Endothelial cell of umbilical vein (primary cell): ENCODE measurements around the gene CMTM2. TPM values are rescaled to one million over a fixed set of nuclear protein-coding genes. Genes with fewer than 3 reads are reported as not detected.

Experiments
- BruUV-seq: library from RNA; stranded (reverse); fragments of 400-500 nt; replicated peaks from 2 replicates; lab custom pipeline; 2021; lab: Mats Ljungman, UMichigan
- CTCF ChIA-PET: fragments of 300-600, 350-600 bp; sonication (Branson Sonifier 250); formaldehyde crosslinking; loops from one replicate; lab custom pipeline; 2021; ENCODE audit warnings: antibody characterized with exemption, inconsistent platforms; lab: Charles Lee
- POLR2A ChIA-PET: fragments of 300-600, 350-600 bp; sonication (Branson Sonifier 250); formaldehyde crosslinking; loops from one replicate; lab custom pipeline; 2021; ENCODE audit warnings: antibody characterized with exemption, inconsistent platforms; lab: Charles Lee
- DNase-seq: peaks from one replicate; pipeline ENCODE4 v3.0.0-alpha.2; 2011; ENCODE audit warnings: low read depth, low spot score
- FAIRE-seq: peaks from 2 replicates; lab custom pipeline; 2011; peaks lifted over from hg19 to GRCh38; lab: Jason Lieb, UNC
- H2AFZ ChIP-seq: 2 replicates; pipeline ENCODE4 v1.6.0; 2012; ENCODE audit warnings: low read depth, low read length, control low read depth, inconsistent platforms
- H3K27ac ChIP-seq: 2 replicates; pipeline ENCODE4 v1.5.1; 2011; ENCODE audit warnings: low read depth, mild to moderate bottlenecking, control low read depth, low read length, moderate library complexity; ENCODE audit not compliant: insufficient read depth
- H3K27me3 ChIP-seq, 2 experiments: 2 replicates each; pipeline versions ENCODE4 v1.6.0 to v1.6.1; 2011; ENCODE audit warnings: low read length in 2 of 2, mixed read lengths in 1 of 2; ENCODE audit not compliant: control insufficient read depth in 2 of 2, insufficient read depth in 2 of 2
- H3K36me3 ChIP-seq, 2 experiments: 2 replicates in 1 of 2; 3 replicates in 1 of 2; pipeline ENCODE4 v1.5.1; 2011; ENCODE audit warnings: low read length in 2 of 2, mild to moderate bottlenecking in 1 of 2, moderate library complexity in 1 of 2; ENCODE audit not compliant: control insufficient read depth in 2 of 2, insufficient read depth in 2 of 2; ENCODE audit errors: extremely low read depth in 1 of 2
- H3K4me1 ChIP-seq: 3 replicates; pipeline ENCODE4 v1.5.1; 2011; ENCODE audit warnings: mild to moderate bottlenecking, low read length; ENCODE audit not compliant: control insufficient read depth, insufficient read depth; ENCODE audit errors: extremely low read depth
- H3K4me2 ChIP-seq: 2 replicates; pipeline ENCODE4 v1.6.1; 2011; ENCODE audit warnings: low read length, control low read depth, mixed read lengths; ENCODE audit not compliant: insufficient read depth
- H3K4me3 ChIP-seq, 3 experiments: fragments of 200-600 bp in 1 of 3; sonication (generic), shearing (Covaris generic) in 1 of 3; replicated peaks in 1 of 3; 2 replicates each; pipeline ENCODE4 v1.5.1; 2011 to 2016; ENCODE audit warnings: control low read depth in 3 of 3, low read length in 3 of 3, mild to moderate bottlenecking in 2 of 3, inconsistent platforms in 1 of 3, low read depth in 1 of 3, moderate library complexity in 1 of 3; ENCODE audit not compliant: insufficient read depth in 1 of 3
- H3K79me2 ChIP-seq: 2 replicates; pipeline ENCODE4 v1.6.0; 2012; ENCODE audit warnings: low read length, inconsistent platforms; ENCODE audit not compliant: control insufficient read depth, insufficient read depth
- H3K9ac ChIP-seq: replicated peaks from 2 replicates; pipeline ENCODE3; 2011; ENCODE audit warnings: low read length, control low read depth; ENCODE audit not compliant: insufficient read depth; ENCODE audit errors: extremely low read depth
- H3K9me1 ChIP-seq: replicated peaks from 3 replicates; pipeline ENCODE4 v1.6.0; 2011; ENCODE audit warnings: mild to moderate bottlenecking, low read length; ENCODE audit not compliant: control insufficient read depth, insufficient read depth; ENCODE audit errors: extremely low read depth
- H3K9me3 ChIP-seq: replicated peaks from 2 replicates; pipeline ENCODE4 v1.5.1; 2012; ENCODE audit warnings: low read length, inconsistent platforms; ENCODE audit not compliant: control insufficient read depth, insufficient read depth
- H4K20me1 ChIP-seq: replicated peaks from 2 replicates; pipeline ENCODE3; 2011; ENCODE audit warnings: mild to moderate bottlenecking, low read length; ENCODE audit not compliant: control insufficient read depth, insufficient read depth; ENCODE audit errors: extremely low read depth
- EZH2 ChIP-seq: IDR thresholded peaks from 2 replicates; pipeline ENCODE4 v1.6.1; 2012; ENCODE audit warnings: borderline replicate concordance, low read depth, mild to moderate bottlenecking, moderate library complexity, low read length, inconsistent platforms; ENCODE audit not compliant: severe bottlenecking
- FOS ChIP-seq: IDR thresholded peaks from 2 replicates; pipeline ENCODE4 v1.6.1; 2011; ENCODE audit warnings: mild to moderate bottlenecking, low read length, moderate library complexity, borderline replicate concordance; ENCODE audit not compliant: insufficient read depth
- GATA2 ChIP-seq: IDR thresholded peaks from 2 replicates; pipeline ENCODE4 v1.7.0; 2011; ENCODE audit warnings: low read depth, mild to moderate bottlenecking, moderate library complexity, mixed read lengths, low read length; ENCODE audit not compliant: insufficient read length, insufficient read depth
- JUN ChIP-seq: IDR thresholded peaks from 2 replicates; pipeline ENCODE4 v1.6.1; 2011; ENCODE audit warnings: borderline replicate concordance, low read depth; ENCODE audit not compliant: insufficient read length, insufficient read depth
- MYC ChIP-seq: IDR thresholded peaks from one replicate; pipeline ENCODE4 v1.6.1; 2011; ENCODE audit warnings: mild to moderate bottlenecking, low read depth, low read length
- POLR2A ChIP-seq: IDR thresholded peaks from 2 replicates; pipeline ENCODE4 v1.6.1; 2012; ENCODE audit warnings: low read depth, mild to moderate bottlenecking, control low read depth, low read length
- POLR2AphosphoS5 ChIP-seq: IDR thresholded peaks from 2 replicates; pipeline ENCODE4 v1.6.1; 2012; ENCODE audit warnings: low read depth, mild to moderate bottlenecking, control low read depth, low read length, moderate library complexity; ENCODE audit not compliant: insufficient read depth
- dilution Hi-C: fragments of 300-500 bp; cut with MboI; formaldehyde crosslinking; loops from one replicate; pipeline ENCODE4 v1.15.0; 2019; ENCODE audit warnings: low sequenced_read_pairs; ENCODE audit not compliant: extremely low pct_ligation_motif_present
- intact Hi-C: fragments of 100-400 bp; cut with micrococcal nuclease; formaldehyde crosslinking; loops from one replicate; pipeline ENCODE4 v1.10.0; 2022
- polyA plus RNA-seq, 4 experiments: library from polyadenylated mRNA; depleted of rRNA in 3 of 4; stranded (reverse) in 3 of 4; unstranded in 1 of 4; fragments of >200 nt; gene quantifications; 2 replicates each; pipeline versions ENCODE4 v1.2.1 to v1.2.3, GENCODE V29; 2011 to 2012; ENCODE audit warnings: missing spikeins in 1 of 4
- total RNA-seq: library from RNA; stranded (reverse); gene quantifications from 2 replicates; pipeline ENCODE4 v1.2.3, GENCODE V29; 2021
- TF ChIP-seq, protein P1 (sequence below), 2 donors: IDR thresholded peaks; 1 replicate in 1 of 2; 2 replicates in 1 of 2; pipeline ENCODE4 v1.5.1; 2011; ENCODE audit warnings: low read length in 2 of 2, mild to moderate bottlenecking in 2 of 2, moderate library complexity in 2 of 2, control low read depth in 1 of 2, inconsistent platforms in 1 of 2, low read depth in 1 of 2; ENCODE audit not compliant: insufficient read depth in 1 of 2; ENCODE audit errors: extremely low read depth in 1 of 2
- TF ChIP-seq, protein P2 (sequence below): IDR thresholded peaks from 2 replicates; pipeline ENCODE4 v1.6.1; 2011; ENCODE audit not compliant: insufficient read depth, insufficient read length

CMTM2 gene
- total and polyA plus RNA-seq, 2 donors (not counting 3 experiments of a cell fraction or from before 2014, with no cell fraction given) = not detected

DNA sequence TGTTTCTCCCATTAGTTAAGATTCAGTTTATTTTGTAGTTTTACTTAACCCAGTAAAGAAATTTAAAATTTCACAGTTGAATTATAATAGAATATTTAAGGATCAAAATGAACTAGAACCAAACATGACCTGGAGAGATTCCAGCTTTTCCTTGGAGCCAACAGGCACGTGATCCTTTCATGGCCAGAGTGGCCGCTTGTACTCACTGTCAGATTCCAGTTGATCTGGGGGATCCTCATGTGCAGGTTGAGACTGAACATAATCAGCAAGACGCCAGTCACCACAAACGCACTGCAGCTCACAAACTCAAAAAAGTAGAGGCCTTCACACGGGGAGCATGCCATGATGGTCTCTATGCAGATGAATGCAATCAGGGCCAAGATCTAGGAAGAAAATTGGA is 56.9 kb downstream of the CMTM2 start:
- no peak for FAIRE-seq
- no peaks in the 10 kb centered on the region for H3K79me2 ChIP-seq
- H2AFZ ChIP-seq = no peak overlapping the region
- DNase-seq = no peak
- POLR2A ChIA-PET = no interaction called here
- TF ChIP-seq POLR2A (no peak), POLR2AphosphoS5 (no peak), GATA2 (no peak), EZH2 (no peak), JUN (no peak), FOS (no peak), MYC (no peak)
- TF ChIP-seq, protein P1, sequence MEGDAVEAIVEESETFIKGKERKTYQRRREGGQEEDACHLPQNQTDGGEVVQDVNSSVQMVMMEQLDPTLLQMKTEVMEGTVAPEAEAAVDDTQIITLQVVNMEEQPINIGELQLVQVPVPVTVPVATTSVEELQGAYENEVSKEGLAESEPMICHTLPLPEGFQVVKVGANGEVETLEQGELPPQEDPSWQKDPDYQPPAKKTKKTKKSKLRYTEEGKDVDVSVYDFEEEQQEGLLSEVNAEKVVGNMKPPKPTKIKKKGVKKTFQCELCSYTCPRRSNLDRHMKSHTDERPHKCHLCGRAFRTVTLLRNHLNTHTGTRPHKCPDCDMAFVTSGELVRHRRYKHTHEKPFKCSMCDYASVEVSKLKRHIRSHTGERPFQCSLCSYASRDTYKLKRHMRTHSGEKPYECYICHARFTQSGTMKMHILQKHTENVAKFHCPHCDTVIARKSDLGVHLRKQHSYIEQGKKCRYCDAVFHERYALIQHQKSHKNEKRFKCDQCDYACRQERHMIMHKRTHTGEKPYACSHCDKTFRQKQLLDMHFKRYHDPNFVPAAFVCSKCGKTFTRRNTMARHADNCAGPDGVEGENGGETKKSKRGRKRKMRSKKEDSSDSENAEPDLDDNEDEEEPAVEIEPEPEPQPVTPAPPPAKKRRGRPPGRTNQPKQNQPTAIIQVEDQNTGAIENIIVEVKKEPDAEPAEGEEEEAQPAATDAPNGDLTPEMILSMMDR (IDR thresholded peaks at IDR 0.05; ENCODE audit: extremely low read depth in 1 of 2, insufficient read depth in 1 of 2, low read depth in 1 of 2, low read length in 2 of 2) = no peak
- TF ChIP-seq, protein P2, sequence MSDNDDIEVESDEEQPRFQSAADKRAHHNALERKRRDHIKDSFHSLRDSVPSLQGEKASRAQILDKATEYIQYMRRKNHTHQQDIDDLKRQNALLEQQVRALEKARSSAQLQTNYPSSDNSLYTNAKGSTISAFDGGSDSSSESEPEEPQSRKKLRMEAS = no peak
- dilution Hi-C loops (no loop called here), intact Hi-C loops (no loop called here)
- H3K4me2 ChIP-seq = no peak overlapping the region
- no TSS peak for BruUV-seq
- H3K9me3 ChIP-seq = no peaks in the 10 kb centered on the region
- no peaks in the 10 kb centered on the region for H3K27me3 ChIP-seq
- H3K36me3 ChIP-seq = no peaks in the 10 kb centered on the region
- no peak overlapping the region for H3K4me3 ChIP-seq
- H3K9ac ChIP-seq = no peak overlapping the region
- H3K4me1 ChIP-seq = no peaks in the 10 kb centered on the region
- no peak overlapping the region for H3K27ac ChIP-seq
- CTCF ChIA-PET = interaction anchor here (1.2 to 2.7 kb wide), 3 partner anchors 15 to 93 kb away, joined by 4 to 16 read pairs (median 6); no protein-coding TSS in a partner anchor
- no peaks in the 10 kb centered on the region for H4K20me1 ChIP-seq
- no peaks in the 10 kb centered on the region for H3K9me1 ChIP-seq
